Stimulated activated CD4-positive, alpha-beta T cell treated with anti-CD3 and anti-CD28 coated beads, Interleukin-4, amount 100 ng/mL, for 48 hours (primary cell): Measurements from ENCODE around the gene DNASE1L2.

Experiments used
- DNase-seq, 2 donors: peaks; one replicate each; pipeline ENCODE4 v3.0.0-alpha.2; 2020; ENCODE audit warnings: low read depth in 2 of 2

The DNASE1L2 gene

GRCh38 chr16:2287916-2288547 is 51.8 kb downstream of the DNASE1L2 start:
- DNase-seq = no peak
